Adrenal gland (tissue), 5 donors: ENCODE data around the gene RBM48.

Source experiments
- POLR2A ChIP-seq, 2 donors: fragments of 450-650 bp; IDR thresholded peaks; one replicate each; pipeline ENCODE4 v1.6.1; 2017; ENCODE audit warnings: antibody characterized with exemption in 2 of 2, mild to moderate bottlenecking in 2 of 2, moderate library complexity in 1 of 2
- TF ChIP-seq, protein P1 (sequence below), 6 experiments: fragments of 450-650 bp in 4 of 6; fragments of 200-600 bp in 2 of 6; sonication (generic) in 1 of 6; IDR thresholded peaks; 1 replicate in 5 of 6; 2 replicates in 1 of 6; pipeline versions ENCODE4 v1.5.1 to v1.8.0; 2016 to 2021; ENCODE audit warnings: antibody characterized with exemption in 6 of 6, mild to moderate bottlenecking in 2 of 6, moderate library complexity in 1 of 6
- donor health status: DM: no; HTN: no; CAD: no.

DNA sequence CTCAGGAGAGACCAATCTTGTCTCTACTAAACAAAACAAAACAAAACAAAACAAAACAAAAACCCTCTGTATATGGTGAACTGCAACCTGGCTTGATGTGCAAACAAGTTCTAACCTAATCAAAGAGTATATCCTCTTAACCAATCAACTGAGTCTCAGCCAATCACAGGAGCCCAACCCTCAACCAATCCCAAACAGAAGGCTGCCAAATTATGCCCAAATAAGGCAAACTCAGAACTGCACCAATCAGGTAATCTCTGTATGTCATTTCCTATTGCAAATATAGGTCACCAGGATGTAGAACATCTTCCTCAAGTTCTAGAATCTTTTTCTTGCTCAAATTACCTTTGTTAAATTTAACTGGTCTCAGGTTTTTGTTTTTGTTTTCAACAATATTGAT is 56.4 kb downstream of the RBM48 start:
- TF ChIP-seq, protein P1, sequence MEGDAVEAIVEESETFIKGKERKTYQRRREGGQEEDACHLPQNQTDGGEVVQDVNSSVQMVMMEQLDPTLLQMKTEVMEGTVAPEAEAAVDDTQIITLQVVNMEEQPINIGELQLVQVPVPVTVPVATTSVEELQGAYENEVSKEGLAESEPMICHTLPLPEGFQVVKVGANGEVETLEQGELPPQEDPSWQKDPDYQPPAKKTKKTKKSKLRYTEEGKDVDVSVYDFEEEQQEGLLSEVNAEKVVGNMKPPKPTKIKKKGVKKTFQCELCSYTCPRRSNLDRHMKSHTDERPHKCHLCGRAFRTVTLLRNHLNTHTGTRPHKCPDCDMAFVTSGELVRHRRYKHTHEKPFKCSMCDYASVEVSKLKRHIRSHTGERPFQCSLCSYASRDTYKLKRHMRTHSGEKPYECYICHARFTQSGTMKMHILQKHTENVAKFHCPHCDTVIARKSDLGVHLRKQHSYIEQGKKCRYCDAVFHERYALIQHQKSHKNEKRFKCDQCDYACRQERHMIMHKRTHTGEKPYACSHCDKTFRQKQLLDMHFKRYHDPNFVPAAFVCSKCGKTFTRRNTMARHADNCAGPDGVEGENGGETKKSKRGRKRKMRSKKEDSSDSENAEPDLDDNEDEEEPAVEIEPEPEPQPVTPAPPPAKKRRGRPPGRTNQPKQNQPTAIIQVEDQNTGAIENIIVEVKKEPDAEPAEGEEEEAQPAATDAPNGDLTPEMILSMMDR (IDR thresholded peaks at IDR 0.05) = no peak
- no peak for TF ChIP-seq POLR2A (IDR thresholded peaks at IDR 0.05)
